MM.1S (cell line): Measurements from ENCODE around the gene C2CD2.

Experiments used
- DNase-seq: peaks from one replicate; pipeline ENCODE4 v3.0.0-alpha.2; 2015
- H2AFZ ChIP-seq: fragments of 300-600 bp; sonication (generic); 2 replicates; pipeline ENCODE4 v1.6.0; 2016; ENCODE audit warnings: antibody characterized with exemption, low read length
- H3F3A ChIP-seq: fragments of 300-600 bp; sonication (generic); 2 replicates; pipeline ENCODE4 v1.6.1; 2016; ENCODE audit warnings: mild to moderate bottlenecking, antibody characterized with exemption, low read length, moderate library complexity, mixed read lengths; ENCODE audit not compliant: insufficient read depth
- H3K27ac ChIP-seq: fragments of 300-600 bp; sonication (generic); 2 replicates; pipeline ENCODE4 v1.5.1; 2016; ENCODE audit warnings: mild to moderate bottlenecking, low read length
- H3K27me3 ChIP-seq: fragments of 300-600 bp; sonication (generic); replicated peaks from 2 replicates; pipeline ENCODE4 v1.6.0; 2016; ENCODE audit warnings: low read length; ENCODE audit not compliant: insufficient read depth
- H3K36me3 ChIP-seq: fragments of 300-600 bp; sonication (generic); replicated peaks from 2 replicates; pipeline ENCODE4 v1.6.1; 2016; ENCODE audit warnings: mild to moderate bottlenecking, low read length, mixed read lengths; ENCODE audit not compliant: insufficient read depth
- H3K4me1 ChIP-seq: fragments of 300-600 bp; sonication (generic); 2 replicates; pipeline ENCODE4 v1.6.1; 2016; ENCODE audit warnings: low read length, mixed read lengths
- H3K4me2 ChIP-seq: fragments of 300-600 bp; sonication (generic); 2 replicates; pipeline ENCODE4 v1.6.0; 2016; ENCODE audit warnings: low read depth, low read length
- H3K4me3 ChIP-seq: fragments of 300-600 bp; sonication (generic); 2 replicates; pipeline ENCODE4 v1.5.1; 2016; ENCODE audit warnings: low read length, mixed read lengths
- H3K79me2 ChIP-seq: fragments of 300-600 bp; sonication (generic); 2 replicates; pipeline ENCODE4 v1.6.1; 2016; ENCODE audit warnings: mixed run types, low read length, mixed read lengths
- H3K9ac ChIP-seq: fragments of 300-600 bp; sonication (generic); 2 replicates; pipeline ENCODE4 v1.6.1; 2016; ENCODE audit warnings: low read length, mixed read lengths
- H3K9me2 ChIP-seq: fragments of 300-600 bp; sonication (generic); replicated peaks from 2 replicates; pipeline ENCODE4 v1.6.1; 2016; ENCODE audit warnings: mild to moderate bottlenecking, low read length, mixed read lengths; ENCODE audit not compliant: insufficient read depth
- H3K9me3 ChIP-seq: fragments of 300-600 bp; sonication (generic); replicated peaks from 2 replicates; pipeline ENCODE4 v1.6.1; 2016; ENCODE audit warnings: mild to moderate bottlenecking, low read length, mixed read lengths; ENCODE audit not compliant: insufficient read depth
- H4K20me1 ChIP-seq: fragments of 300-600 bp; sonication (generic); 2 replicates; pipeline ENCODE4 v1.6.1; 2016; ENCODE audit warnings: mild to moderate bottlenecking, low read length, moderate library complexity, mixed read lengths; ENCODE audit not compliant: insufficient read depth
- CTCF ChIP-seq: fragments of 300-600 bp; sonication (generic); IDR thresholded peaks from 2 replicates; pipeline ENCODE4 v1.5.1; 2016; ENCODE audit warnings: antibody characterized with exemption, low read length, mixed read lengths
- EZH2 ChIP-seq: fragments of 300-600 bp; sonication (generic); optimal IDR thresholded peaks from 2 replicates; pipeline ENCODE3; 2017; ENCODE audit warnings: low read depth, mild to moderate bottlenecking, antibody characterized with exemption, low read length, mixed read lengths
- EZH2phosphoT487 ChIP-seq: fragments of 300-600 bp; sonication (generic); IDR thresholded peaks from 2 replicates; pipeline ENCODE4 v1.6.1; 2018; ENCODE audit warnings: antibody characterized with exemption, low read length

C2CD2 gene

GRCh38 chr21:41845310-41846032 lies 108.3 kb downstream of the C2CD2 start:
- H4K20me1 ChIP-seq = no peaks in the 10 kb centered on the region
- no peaks in the 10 kb centered on the region for H3K9me3 ChIP-seq
- H3K4me2 ChIP-seq = no peak overlapping the region
- no peak overlapping the region for H3K9ac ChIP-seq
- TF ChIP-seq CTCF (no peak), EZH2 (no peak), EZH2phosphoT487 (no peak)
- H3F3A ChIP-seq = no peaks in the 10 kb centered on the region
- no peak overlapping the region for H3K4me3 ChIP-seq
- no peak overlapping the region for H3K27ac ChIP-seq
- H2AFZ ChIP-seq = no peak overlapping the region
- no peak for DNase-seq
- no peaks in the 10 kb centered on the region for H3K36me3 ChIP-seq
- H3K4me1 ChIP-seq = no peaks in the 10 kb centered on the region
- H3K27me3 ChIP-seq = no peaks in the 10 kb centered on the region
- no peaks in the 10 kb centered on the region for H3K79me2 ChIP-seq
- no peaks in the 10 kb centered on the region for H3K9me2 ChIP-seq

- no peaks in the 10 kb centered on the region for H3F3A ChIP-seq
- H3K36me3 ChIP-seq = no peaks in the 10 kb centered on the region
Measured at GRCh38 chr21:41843584-41843983, 110.2 kb downstream of the C2CD2 start.

GRCh38 chr21:41840880-41841279 lies 112.9 kb downstream of the C2CD2 start:
- no peak overlapping the region for H3K4me2 ChIP-seq
- no peak overlapping the region for H3K9ac ChIP-seq
- H2AFZ ChIP-seq = no peak overlapping the region
- H3K27me3 ChIP-seq = no peaks in the 10 kb centered on the region
- no peaks in the 10 kb centered on the region for H3K9me3 ChIP-seq
- no peaks in the 10 kb centered on the region for H3K36me3 ChIP-seq
- TF ChIP-seq CTCF = no peak
- no peak for TF ChIP-seq EZH2phosphoT487
- no peak for TF ChIP-seq EZH2
- no peaks in the 10 kb centered on the region for H3K79me2 ChIP-seq
- H3K4me1 ChIP-seq = no peaks in the 10 kb centered on the region
- no peaks in the 10 kb centered on the region for H4K20me1 ChIP-seq
- H3K9me2 ChIP-seq = no peaks in the 10 kb centered on the region
- no peaks in the 10 kb centered on the region; the same call in 1 of the 2 replicates for H3F3A ChIP-seq
- DNase-seq = no peak
- H3K4me3 ChIP-seq = no peak overlapping the region
- no peak overlapping the region for H3K27ac ChIP-seq

More at GRCh38 chr21:41843584-41843983, 110.2 kb downstream of the C2CD2 start:
- TF ChIP-seq CTCF (no peak), EZH2 (no peak), EZH2phosphoT487 (no peak)
- H4K20me1 ChIP-seq = no peaks in the 10 kb centered on the region
- no peak overlapping the region for H3K4me2 ChIP-seq
- H2AFZ ChIP-seq = no peak overlapping the region
- H3K79me2 ChIP-seq = no peaks in the 10 kb centered on the region
- no peak overlapping the region for H3K27ac ChIP-seq
- no peaks in the 10 kb centered on the region for H3K27me3 ChIP-seq
- H3K9me3 ChIP-seq = no peaks in the 10 kb centered on the region
- DNase-seq = no peak
- no peaks in the 10 kb centered on the region for H3K9me2 ChIP-seq
- no peak overlapping the region for H3K4me3 ChIP-seq
- no peaks in the 10 kb centered on the region for H3K4me1 ChIP-seq
- no peak overlapping the region for H3K9ac ChIP-seq
